ENCODE data around the gene PCSK5.

GRCh38 chr9:75941577-75942311, 51.3 kb downstream of the PCSK5 start:
- TF ChIP-seq CTCF (IDR thresholded peaks at IDR 0.05), result no peak
- no peak for TF ChIP-seq POLR2A (IDR thresholded peaks at IDR 0.05; ENCODE audit: low read depth)
- TF ChIP-seq POLR2AphosphoS5 (IDR thresholded peaks at IDR 0.05), result no peak
